ENCODE data around the gene RPL36A. TPM values are rescaled to one million over a fixed set of nuclear protein-coding genes. Genes with fewer than 3 reads are reported as not detected.

Gene RPL36A
- total RNA-seq, 1 donor from 2014 or later = 6,478 TPM

DNA sequence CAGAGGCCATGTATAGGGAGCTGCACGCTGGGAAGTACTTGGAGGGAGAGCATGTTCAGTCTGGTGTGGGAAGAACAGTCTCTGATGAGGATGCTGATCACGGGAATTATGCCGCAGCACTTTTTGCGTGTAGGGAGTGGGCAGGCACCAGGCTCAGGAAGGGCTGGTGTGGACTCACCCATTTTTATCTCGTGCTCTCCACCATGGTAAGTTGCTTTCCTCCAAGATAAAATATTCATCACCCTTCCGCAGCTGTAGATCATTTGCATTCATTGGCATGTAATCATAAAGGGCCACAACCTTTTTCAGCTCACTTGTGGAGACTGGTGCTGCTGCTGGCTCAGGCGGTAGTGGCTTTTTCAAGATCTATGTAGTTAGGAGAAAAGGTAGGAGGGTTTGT lies 30.4 kb upstream of the RPL36A start:
- H3K36me3 Mint-ChIP-seq = no peaks in the 10 kb centered on the region
- no peaks in the 10 kb centered on the region for H4K20me1 ChIP-seq (ENCODE audit: low read depth)
- H3K27ac Mint-ChIP-seq = no peak overlapping the region
- H3F3A ChIP-seq (ENCODE audit: low read depth) = no peaks in the 10 kb centered on the region
- no peaks in the 10 kb centered on the region for H3K36me3 ChIP-seq
- no peaks in the 10 kb centered on the region for H3K27me3 ChIP-seq
- H3K27me3 Mint-ChIP-seq (ENCODE audit: insufficient read depth, low read depth) = no peaks in the 10 kb centered on the region
- H3K9me3 Mint-ChIP-seq = peaks cover 10% of the 10 kb centered on the region
- H3K4me2 ChIP-seq = no peak overlapping the region
- no peak overlapping the region for H3K4me3 Mint-ChIP-seq
- H3K79me2 ChIP-seq (ENCODE audit: low read depth) = no peaks in the 10 kb centered on the region
- H3K9ac ChIP-seq = no peak overlapping the region
- no peak overlapping the region for H2AFZ ChIP-seq (replicated peaks)
- no peak for DNase-seq (ENCODE audit: low spot score)
- TF ChIP-seq, protein P1, sequence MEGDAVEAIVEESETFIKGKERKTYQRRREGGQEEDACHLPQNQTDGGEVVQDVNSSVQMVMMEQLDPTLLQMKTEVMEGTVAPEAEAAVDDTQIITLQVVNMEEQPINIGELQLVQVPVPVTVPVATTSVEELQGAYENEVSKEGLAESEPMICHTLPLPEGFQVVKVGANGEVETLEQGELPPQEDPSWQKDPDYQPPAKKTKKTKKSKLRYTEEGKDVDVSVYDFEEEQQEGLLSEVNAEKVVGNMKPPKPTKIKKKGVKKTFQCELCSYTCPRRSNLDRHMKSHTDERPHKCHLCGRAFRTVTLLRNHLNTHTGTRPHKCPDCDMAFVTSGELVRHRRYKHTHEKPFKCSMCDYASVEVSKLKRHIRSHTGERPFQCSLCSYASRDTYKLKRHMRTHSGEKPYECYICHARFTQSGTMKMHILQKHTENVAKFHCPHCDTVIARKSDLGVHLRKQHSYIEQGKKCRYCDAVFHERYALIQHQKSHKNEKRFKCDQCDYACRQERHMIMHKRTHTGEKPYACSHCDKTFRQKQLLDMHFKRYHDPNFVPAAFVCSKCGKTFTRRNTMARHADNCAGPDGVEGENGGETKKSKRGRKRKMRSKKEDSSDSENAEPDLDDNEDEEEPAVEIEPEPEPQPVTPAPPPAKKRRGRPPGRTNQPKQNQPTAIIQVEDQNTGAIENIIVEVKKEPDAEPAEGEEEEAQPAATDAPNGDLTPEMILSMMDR (IDR thresholded peaks at IDR 0.05) = no peak
- TF ChIP-seq EZH2 (IDR thresholded peaks at IDR 0.05) (no peak), EZH2phosphoT487 (IDR thresholded peaks at IDR 0.05) (no peak)
- no peaks in the 10 kb centered on the region for H3K4me1 ChIP-seq
- no peak overlapping the region for H3K27ac ChIP-seq
- H3K9me3 ChIP-seq (ENCODE audit: low read depth) = no peaks in the 10 kb centered on the region
- no peak overlapping the region for H3K4me3 ChIP-seq
- H3K4me1 Mint-ChIP-seq = no peaks in the 10 kb centered on the region

DNA sequence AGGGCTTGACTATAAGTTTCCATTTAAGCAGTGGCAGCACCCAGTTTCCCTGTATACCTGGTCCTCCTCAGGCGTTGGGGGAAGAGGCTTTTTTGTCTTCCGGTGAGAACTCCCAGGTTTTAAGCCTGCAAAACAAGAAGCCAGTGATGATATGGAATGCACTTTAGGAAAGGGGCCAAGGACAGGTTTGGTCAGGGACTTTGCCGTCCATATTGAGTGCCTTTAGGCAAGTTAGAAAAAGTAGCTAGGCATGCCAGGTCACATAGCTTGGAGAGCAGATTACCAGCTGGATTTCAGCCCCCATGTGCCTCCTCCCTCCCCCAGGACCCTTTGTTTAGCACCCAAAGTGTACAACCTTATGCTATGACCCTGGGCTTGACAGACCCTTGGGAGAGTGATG lies 28.7 kb upstream of the RPL36A start:
- Histone ChIP-seq H3K4me3 (no peak overlapping the region), H3K79me2 (ENCODE audit: low read depth) (no peaks in the 10 kb centered on the region), H3K27ac (no peak overlapping the region), H3K36me3 (no peaks in the 10 kb centered on the region), H3K4me1 (no peaks in the 10 kb centered on the region), H2AFZ (replicated peaks) (no peak overlapping the region), H3K9ac (no peak overlapping the region), H3K4me2 (no peak overlapping the region), H3K9me3 (ENCODE audit: low read depth) (no peaks in the 10 kb centered on the region), H3F3A (ENCODE audit: low read depth) (no peaks in the 10 kb centered on the region), H3K27me3 (no peaks in the 10 kb centered on the region), H4K20me1 (ENCODE audit: low read depth) (no peaks in the 10 kb centered on the region)
- no peak overlapping the region for H3K4me3 Mint-ChIP-seq
- TF ChIP-seq EZH2phosphoT487 (IDR thresholded peaks at IDR 0.05) = no peak
- no peak for TF ChIP-seq EZH2 (IDR thresholded peaks at IDR 0.05)
- TF ChIP-seq, protein P1 (IDR thresholded peaks at IDR 0.05) = no peak
- no peak overlapping the region for H3K27ac Mint-ChIP-seq
- H3K27me3 Mint-ChIP-seq (ENCODE audit: insufficient read depth, low read depth) = no peaks in the 10 kb centered on the region
- H3K9me3 Mint-ChIP-seq = peaks cover 3% of the 10 kb centered on the region
- H3K36me3 Mint-ChIP-seq = no peaks in the 10 kb centered on the region
- H3K4me1 Mint-ChIP-seq = no peaks in the 10 kb centered on the region
- DNase-seq (ENCODE audit: low spot score) = no peak

DNA sequence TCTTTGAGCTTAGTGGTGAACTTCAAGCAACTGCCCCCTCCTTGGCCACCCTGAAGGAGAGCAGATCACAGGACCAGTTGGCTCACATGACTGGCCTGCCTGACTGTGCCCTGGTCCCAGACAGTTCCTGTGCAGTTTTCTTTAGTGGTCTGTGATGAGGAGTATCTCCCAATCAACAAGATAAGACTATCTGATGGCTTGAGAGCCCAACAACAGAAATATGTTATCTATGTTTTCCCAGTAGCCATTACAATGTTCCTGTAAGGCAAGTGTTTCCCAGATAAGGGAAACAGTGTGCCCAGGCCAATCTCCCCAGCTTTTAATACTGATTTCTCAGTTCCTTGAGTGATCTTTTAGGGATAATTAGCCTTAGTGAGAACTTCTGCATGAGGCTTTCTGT lies 28.1 kb upstream of the RPL36A start:
- Mint-ChIP-seq H3K4me1 (no peaks in the 10 kb centered on the region), H3K36me3 (no peaks in the 10 kb centered on the region), H3K4me3 (no peak overlapping the region), H3K9me3 (peaks cover 3% of the 10 kb centered on the region), H3K27me3 (ENCODE audit: insufficient read depth, low read depth) (no peaks in the 10 kb centered on the region), H3K27ac (no peak overlapping the region)
- no peaks in the 10 kb centered on the region for H3K9me3 ChIP-seq (ENCODE audit: low read depth)
- no peaks in the 10 kb centered on the region for H3K27me3 ChIP-seq
- no peaks in the 10 kb centered on the region for H3F3A ChIP-seq (ENCODE audit: low read depth)
- no peak overlapping the region for H2AFZ ChIP-seq (replicated peaks)
- DNase-seq (ENCODE audit: low spot score) = no peak
- no peaks in the 10 kb centered on the region for H3K4me1 ChIP-seq
- TF ChIP-seq, protein P1 (IDR thresholded peaks at IDR 0.05) = no peak
- no peak overlapping the region for H3K27ac ChIP-seq
- H3K4me2 ChIP-seq = no peak overlapping the region
- no peaks in the 10 kb centered on the region for H4K20me1 ChIP-seq (ENCODE audit: low read depth)
- H3K79me2 ChIP-seq (ENCODE audit: low read depth) = no peaks in the 10 kb centered on the region
- H3K4me3 ChIP-seq = no peak overlapping the region
- H3K36me3 ChIP-seq = no peaks in the 10 kb centered on the region
- H3K9ac ChIP-seq = no peak overlapping the region
